SHP77 (cell line): ENCODE measurements around the gene RGSL1.

ENCODE experiments used
- DNase-seq, 2 experiments: peaks; one replicate each; lab custom pipeline; 2025; lab: John Stamatoyannopoulos, UW

RGSL1 gene

DNA sequence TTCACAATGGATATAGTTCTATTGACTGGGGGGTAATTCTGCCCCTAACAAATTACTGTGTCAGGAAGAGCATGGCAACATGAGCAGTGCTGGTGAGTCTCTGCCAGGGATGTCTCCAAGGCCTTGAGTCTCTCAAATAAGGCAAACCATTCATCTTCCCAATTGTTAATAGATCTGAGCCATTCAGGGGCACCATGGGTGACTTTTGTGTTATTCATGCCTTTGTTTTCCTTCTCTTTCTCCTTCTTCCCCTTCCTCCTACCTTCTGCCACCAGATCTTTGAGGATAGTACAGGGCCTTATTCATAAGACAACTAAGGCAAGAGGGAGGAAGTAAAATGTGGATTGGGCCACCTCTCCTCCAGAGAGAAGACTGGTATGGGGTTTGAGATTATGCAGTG lies at the start of gene RGSL1:
TSS of gene RGSL1 (plus strand) at position 60 of the 400 bp plus-strand sequence. CDS start at position 80, 20 bp downstream.
- no peak for DNase-seq

DNA sequence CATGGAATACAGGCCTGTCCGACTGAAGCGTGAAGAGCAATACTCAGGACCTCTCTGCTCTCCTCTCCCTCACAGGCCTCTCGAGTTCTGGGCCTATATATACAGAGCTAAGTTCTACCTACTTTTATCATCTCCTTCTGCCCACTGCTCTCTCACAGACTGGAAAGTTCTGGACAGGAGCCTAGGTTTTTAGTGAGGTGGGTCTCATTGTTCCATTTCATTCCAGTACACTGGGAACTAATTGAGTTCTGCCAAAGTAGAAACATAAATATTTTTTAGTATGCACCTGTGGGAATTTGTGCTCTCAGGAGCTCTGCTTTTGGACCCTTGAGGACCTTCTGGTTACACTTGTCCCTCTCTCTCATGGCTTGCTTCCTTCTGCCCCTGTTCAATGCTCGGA lies 49.4 kb upstream of the RGSL1 start, which contains the start of gene TEDDM1:
TSS of gene TEDDM1 (minus strand) at position 101 of the 400 bp plus-strand sequence. CDS start 182 bp downstream, outside the sequence.
- DNase-seq = no peak

- DNase-seq = no peak
These were observed 45.2 kb upstream of the RGSL1 start for GRCh38 chr1:182404781-182405180.

- DNase-seq = no peak
These were observed 44.4 kb upstream of the RGSL1 start for GRCh38 chr1:182405578-182405977.

GRCh38 chr1:182406012-182406411 lies 43.9 kb upstream of the RGSL1 start:
- DNase-seq = no peak

DNA sequence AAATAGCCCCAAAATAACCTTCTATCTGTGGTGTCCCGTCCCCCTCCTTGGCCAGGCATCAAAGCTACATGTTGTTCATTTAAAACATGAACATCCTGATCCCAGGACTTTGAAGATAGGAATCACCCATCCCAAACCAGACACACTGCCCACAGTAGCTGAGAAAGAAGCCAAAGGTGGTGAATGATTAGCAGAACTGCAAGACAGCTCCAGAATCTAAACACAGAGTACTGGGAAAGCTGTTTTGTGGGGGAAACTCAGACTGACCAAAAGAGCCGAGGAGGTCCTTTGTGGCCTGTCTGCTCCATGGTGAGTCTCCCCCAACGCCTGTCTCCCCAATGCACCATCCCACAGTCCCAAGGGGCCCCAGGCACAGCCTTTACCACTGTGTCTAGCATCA lies 42.2 kb upstream of the RGSL1 start:
- DNase-seq = no peak

DNA sequence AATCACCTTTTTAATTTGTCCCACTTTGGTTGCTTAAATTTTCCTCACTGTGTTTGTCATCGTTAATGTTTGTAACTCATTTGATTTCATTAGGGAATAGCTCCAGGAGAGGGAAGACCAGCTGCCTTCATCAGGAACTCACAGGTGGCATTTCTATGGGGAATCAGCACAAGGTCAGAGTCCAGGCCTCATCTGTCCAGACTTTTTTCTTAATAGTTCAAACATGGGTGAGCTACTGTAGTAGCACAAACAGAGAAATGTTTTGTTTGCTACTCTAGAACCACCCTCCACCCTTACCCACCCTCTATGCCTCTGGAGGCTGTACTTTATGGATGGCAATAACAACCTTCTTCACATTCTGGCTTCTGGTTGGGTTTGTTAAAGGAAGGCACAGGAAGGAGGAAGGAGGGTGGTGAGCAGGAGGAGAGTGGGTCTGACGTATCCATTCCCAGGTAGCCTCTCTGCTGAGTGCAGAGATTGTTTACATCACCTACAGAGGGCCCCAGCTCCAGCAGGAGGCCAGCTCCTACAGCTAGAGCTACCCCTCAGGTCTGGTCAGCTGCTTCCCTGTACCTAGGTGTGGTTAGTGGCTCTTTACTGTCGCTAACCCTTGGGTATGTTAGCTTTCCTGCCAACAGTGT lies 41.4 kb upstream of the RGSL1 start:
- DNase-seq = no peak

DNA sequence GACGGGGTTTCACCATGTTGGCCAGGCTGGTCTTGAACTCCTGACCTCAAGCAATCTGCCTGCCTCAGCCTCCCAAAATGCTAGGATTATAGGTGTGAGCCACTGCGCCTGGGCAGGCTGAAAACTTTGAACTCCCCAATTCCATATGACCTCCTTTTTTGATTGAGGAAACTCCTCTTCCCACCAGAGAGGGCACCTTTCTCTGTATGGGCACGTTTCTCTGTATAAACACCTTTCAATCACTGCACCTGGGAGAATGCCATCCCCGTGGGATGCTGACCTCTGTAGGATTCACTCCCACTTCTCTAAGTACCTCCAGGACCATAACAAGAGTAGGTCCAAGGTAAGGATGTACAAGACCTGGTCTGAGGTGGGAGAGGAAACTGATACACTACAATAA lies 39.8 kb upstream of the RGSL1 start:
- no peak for DNase-seq

DNA sequence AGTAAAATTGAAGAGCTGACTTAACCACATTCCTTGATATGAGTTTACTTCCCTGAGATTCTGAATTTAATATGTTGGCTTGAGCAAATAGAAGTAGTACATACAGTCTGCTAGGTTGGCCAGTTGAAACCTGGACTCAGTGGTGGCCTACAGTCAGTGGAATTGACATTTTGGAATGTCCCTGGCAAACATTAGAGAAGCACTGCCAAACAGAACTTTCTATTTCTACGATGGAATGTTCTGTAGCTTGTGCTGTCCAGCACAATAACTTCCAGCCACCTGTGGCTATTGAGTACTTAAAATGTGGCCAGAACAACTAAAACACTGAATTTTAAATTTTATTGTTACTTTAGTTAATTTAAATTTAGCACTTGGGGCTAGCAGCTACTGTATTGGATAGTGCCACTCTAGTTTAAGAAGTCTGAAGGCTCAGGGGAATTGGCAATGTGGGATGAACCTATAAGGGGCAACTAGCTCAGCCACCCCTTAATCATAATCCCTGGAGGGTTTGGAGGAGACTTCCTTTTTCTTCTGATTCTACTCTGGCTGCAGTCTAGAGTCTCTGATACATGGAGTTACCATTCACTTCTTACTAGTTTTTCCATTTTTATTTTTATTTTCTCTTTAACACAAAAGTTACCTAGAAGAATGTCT lies 39.2 kb upstream of the RGSL1 start:
- no peak for DNase-seq

- no peak for DNase-seq
These were observed 36.5 kb upstream of the RGSL1 start for GRCh38 chr1:182413486-182413885.

GRCh38 chr1:182413969-182414368 lies 36.0 kb upstream of the RGSL1 start:
- no peak for DNase-seq

DNA sequence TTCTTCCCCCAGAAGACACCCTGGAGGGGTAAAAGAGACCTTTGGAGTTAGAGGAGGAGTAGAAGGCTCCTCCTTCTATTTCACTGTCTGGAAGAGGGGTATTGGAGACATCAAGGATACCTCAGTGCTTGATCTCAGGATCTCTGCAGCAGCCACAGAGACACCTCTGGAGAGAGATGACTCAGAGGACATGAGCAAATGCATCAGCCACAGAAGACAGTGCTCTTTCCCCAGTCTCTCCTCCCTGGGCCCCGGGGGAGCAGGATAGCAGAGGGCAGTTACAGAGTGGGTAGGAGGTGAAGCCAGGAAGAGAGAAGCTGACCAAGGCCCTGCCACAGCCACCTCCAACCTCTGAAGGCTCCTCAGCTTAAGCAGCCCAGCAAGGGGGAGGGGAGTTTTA lies 34.2 kb upstream of the RGSL1 start:
- no peak for DNase-seq

- no peak for DNase-seq
These were observed 23.2 kb upstream of the RGSL1 start for GRCh38 chr1:182426442-182427430.

DNA sequence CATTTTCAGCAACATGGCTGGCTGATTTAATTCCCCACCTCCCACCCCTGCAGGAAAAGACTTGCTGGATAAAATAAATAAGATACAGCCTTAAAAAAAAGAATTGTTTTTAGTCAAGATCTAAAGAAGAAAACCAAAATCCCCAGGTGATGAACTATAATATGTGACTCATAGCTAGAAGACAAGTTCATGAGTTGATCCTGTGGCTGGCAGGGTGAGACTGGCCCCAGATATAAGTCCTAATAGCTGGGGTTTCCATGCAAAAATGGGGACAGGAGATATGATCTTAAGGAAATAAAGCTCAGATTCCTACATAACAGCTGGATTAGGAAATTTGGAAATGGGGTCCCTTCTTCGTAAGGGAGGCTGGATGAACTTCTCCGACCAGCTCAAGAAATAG lies 21.9 kb upstream of the RGSL1 start:
- DNase-seq = no peak

DNA sequence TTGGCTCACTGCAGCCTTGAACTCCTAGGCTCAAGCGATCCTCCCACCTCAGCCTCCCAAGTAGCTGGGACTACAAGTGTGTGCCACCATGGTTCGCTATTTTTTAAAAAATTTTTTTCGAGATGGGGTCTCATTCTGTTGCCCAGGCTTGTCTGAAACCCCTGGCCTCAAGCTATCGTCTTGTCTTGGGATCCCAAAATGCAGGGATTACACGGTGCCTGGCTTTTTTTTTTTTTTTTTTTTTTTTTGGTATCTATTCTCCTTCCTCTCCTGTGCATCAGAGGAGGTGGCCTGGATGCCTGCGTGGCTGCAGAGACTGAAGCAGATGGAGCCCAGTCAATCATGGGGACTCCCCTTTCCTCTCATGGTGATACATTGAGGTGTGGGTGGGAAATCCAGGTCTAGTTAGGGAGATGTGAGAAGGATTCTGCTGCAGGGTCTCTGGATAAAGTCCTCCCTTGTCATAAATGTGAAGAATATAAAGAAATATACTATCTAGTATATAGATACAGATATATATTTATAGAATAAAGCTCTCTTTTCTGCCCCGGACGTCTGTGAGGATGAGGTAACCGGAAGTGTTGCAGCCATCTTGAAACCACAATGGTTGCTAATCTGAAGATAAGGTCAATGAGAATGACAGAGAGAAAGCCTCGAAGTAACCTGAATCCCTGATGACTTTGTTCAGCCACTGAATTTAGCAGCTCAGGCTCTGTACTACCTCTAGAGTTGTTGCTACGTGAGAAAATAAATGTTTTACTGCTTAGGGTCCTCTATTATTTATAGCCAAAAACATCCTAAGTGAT lies 19.5 kb upstream of the RGSL1 start:
- no peak for DNase-seq

GRCh38 chr1:182431278-182431677 lies 18.7 kb upstream of the RGSL1 start:
- no peak for DNase-seq

GRCh38 chr1:182433580-182433979 lies 16.4 kb upstream of the RGSL1 start:
- DNase-seq = no peak

GRCh38 chr1:182438326-182438725 lies 11.6 kb upstream of the RGSL1 start:
- DNase-seq = no peak

DNA sequence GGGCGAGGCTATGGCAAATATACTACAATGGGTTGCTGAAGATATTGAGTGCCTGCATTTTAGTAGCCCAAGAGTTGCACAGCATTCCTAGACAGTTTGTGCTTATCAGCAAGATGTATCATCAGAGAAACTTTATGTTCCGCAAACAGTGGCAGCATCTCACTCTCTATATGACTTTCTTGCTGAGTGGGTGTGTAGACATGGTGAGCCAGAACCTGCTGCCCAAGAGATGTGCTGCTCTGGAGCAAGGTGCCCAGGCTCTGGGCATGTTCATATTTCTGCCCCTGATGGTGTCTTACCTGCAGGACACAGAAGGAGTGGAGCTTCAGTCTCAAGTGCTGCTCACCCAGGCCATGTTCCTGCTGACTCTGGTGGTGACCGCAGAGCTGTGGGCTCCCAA lies 8.2 kb upstream of the RGSL1 start:
- DNase-seq = no peak

DNA sequence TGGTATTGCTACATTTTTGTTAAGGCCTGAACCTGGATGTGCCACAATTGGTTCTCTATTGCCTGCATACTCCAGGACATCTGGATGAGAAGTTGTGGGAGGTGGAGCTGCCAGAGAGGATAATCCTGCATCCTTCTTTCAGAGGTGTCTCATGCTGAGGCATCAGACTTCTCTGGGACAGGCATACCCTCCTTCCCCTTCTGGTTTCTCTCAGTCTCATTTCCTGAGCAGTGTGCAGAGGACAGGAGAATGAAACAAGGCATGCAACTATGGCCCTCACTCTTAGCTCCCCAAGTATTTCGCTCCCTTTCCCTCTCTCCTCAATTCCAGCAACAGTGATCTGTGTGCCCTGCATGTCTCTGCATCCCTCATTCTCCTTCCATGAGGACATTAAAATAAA lies 7.6 kb upstream of the RGSL1 start:
- DNase-seq = no peak

GRCh38 chr1:182444497-182444896 lies 5.4 kb upstream of the RGSL1 start:
- DNase-seq = no peak
